ENCODE data around the gene CMKLR1. TPM values are rescaled to one million over a fixed set of nuclear protein-coding genes. Genes with fewer than 3 reads are reported as not detected.

CMKLR1 gene
- total and polyA plus RNA-seq, 2 donors (not counting 3 experiments of a cell fraction or from before 2014, with no cell fraction given) = 0.61 TPM; not detected in 1

DNA sequence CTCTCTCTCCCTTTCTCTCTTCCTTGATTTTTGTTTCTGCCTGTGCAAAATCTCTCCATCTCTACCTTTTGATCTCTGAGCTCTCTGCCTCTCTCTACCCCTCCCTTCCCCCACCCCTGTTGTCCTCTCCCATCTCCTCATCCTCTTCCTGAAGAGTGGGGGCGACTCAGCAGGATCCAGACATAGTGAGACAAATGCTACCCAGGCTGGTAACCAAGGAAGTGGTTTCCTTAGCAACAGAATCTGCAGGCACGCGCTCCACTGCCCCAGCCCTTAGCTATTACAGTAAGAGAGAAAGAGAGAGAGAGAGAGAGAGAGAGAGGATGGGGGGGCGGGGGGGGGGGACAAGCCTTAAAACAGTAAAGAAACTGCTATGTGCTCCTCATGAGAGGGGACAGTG, 85.6 kb downstream of the CMKLR1 start:
- dilution Hi-C loops (cut with MboI; ENCODE audit: extremely low pct_ligation_motif_present, low sequenced_read_pairs) = no loop called here
- intact Hi-C loops (cut with micrococcal nuclease) = no loop called here
- no peak overlapping the region for H3K27ac ChIP-seq (ENCODE audit: insufficient read depth, low read depth, low read length)

More for the DNA sequence above, 85.6 kb downstream of the CMKLR1 start:
- no peak for DNase-seq (ENCODE audit: low read depth, low spot score)
- ChIA-PET POLR2A (no interaction called here), CTCF (no interaction called here)
- Histone ChIP-seq H3K4me2 (ENCODE audit: insufficient read depth, low read length) (no peak overlapping the region), H3K79me2 (ENCODE audit: control insufficient read depth, insufficient read depth, low read length) (no peaks in the 10 kb centered on the region), H3K4me3 (replicated peaks in 1 of 3; ENCODE audit: insufficient read depth in 1 of 3, low read depth in 1 of 3, low read length in 3 of 3) (no peak overlapping the region), H3K36me3 (ENCODE audit: control insufficient read depth in 2 of 2, extremely low read depth in 1 of 2, insufficient read depth in 2 of 2, low read length in 2 of 2) (no peaks in the 10 kb centered on the region), H4K20me1 (replicated peaks; ENCODE audit: control insufficient read depth, extremely low read depth, insufficient read depth, low read length) (no peaks in the 10 kb centered on the region), H2AFZ (ENCODE audit: low read depth, low read length) (no peak overlapping the region), H3K27me3 (ENCODE audit: control insufficient read depth in 2 of 2, insufficient read depth in 2 of 2, low read length in 2 of 2) (no peaks in the 10 kb centered on the region), H3K9me3 (replicated peaks; ENCODE audit: control insufficient read depth, insufficient read depth, low read length) (no peaks in the 10 kb centered on the region), H3K9ac (replicated peaks; ENCODE audit: extremely low read depth, insufficient read depth, low read length) (no peak overlapping the region), H3K4me1 (ENCODE audit: control insufficient read depth, extremely low read depth, insufficient read depth, low read length) (no peaks in the 10 kb centered on the region), H3K9me1 (replicated peaks; ENCODE audit: control insufficient read depth, extremely low read depth, insufficient read depth, low read length) (no peaks in the 10 kb centered on the region)
- no peak for FAIRE-seq
- BruUV-seq (replicated peaks) = no TSS peak
- TF ChIP-seq, protein P1, sequence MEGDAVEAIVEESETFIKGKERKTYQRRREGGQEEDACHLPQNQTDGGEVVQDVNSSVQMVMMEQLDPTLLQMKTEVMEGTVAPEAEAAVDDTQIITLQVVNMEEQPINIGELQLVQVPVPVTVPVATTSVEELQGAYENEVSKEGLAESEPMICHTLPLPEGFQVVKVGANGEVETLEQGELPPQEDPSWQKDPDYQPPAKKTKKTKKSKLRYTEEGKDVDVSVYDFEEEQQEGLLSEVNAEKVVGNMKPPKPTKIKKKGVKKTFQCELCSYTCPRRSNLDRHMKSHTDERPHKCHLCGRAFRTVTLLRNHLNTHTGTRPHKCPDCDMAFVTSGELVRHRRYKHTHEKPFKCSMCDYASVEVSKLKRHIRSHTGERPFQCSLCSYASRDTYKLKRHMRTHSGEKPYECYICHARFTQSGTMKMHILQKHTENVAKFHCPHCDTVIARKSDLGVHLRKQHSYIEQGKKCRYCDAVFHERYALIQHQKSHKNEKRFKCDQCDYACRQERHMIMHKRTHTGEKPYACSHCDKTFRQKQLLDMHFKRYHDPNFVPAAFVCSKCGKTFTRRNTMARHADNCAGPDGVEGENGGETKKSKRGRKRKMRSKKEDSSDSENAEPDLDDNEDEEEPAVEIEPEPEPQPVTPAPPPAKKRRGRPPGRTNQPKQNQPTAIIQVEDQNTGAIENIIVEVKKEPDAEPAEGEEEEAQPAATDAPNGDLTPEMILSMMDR (IDR thresholded peaks at IDR 0.05; ENCODE audit: extremely low read depth in 1 of 2, insufficient read depth in 1 of 2, low read depth in 1 of 2, low read length in 2 of 2) = no peak
- no peak for TF ChIP-seq POLR2AphosphoS5 (IDR thresholded peaks at IDR 0.05; ENCODE audit: insufficient read depth, low read depth, low read length)
- TF ChIP-seq MYC (IDR thresholded peaks at IDR 0.05; ENCODE audit: low read depth, low read length) = no peak
- TF ChIP-seq EZH2 (IDR thresholded peaks at IDR 0.05; ENCODE audit: borderline replicate concordance, low read depth, low read length, severe bottlenecking) = no peak
- no peak for TF ChIP-seq FOS (IDR thresholded peaks at IDR 0.05; ENCODE audit: borderline replicate concordance, insufficient read depth, low read length)
- TF ChIP-seq GATA2 (IDR thresholded peaks at IDR 0.05; ENCODE audit: insufficient read depth, insufficient read length, low read depth, low read length) = no peak
- TF ChIP-seq POLR2A (IDR thresholded peaks at IDR 0.05; ENCODE audit: low read depth, low read length) = no peak
- TF ChIP-seq JUN (IDR thresholded peaks at IDR 0.05; ENCODE audit: borderline replicate concordance, insufficient read depth, insufficient read length, low read depth) = no peak
- TF ChIP-seq, protein P2, sequence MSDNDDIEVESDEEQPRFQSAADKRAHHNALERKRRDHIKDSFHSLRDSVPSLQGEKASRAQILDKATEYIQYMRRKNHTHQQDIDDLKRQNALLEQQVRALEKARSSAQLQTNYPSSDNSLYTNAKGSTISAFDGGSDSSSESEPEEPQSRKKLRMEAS (IDR thresholded peaks at IDR 0.05; ENCODE audit: insufficient read depth, insufficient read length) = no peak
